Measurements from ENCODE around the gene FFAR3.

DNA sequence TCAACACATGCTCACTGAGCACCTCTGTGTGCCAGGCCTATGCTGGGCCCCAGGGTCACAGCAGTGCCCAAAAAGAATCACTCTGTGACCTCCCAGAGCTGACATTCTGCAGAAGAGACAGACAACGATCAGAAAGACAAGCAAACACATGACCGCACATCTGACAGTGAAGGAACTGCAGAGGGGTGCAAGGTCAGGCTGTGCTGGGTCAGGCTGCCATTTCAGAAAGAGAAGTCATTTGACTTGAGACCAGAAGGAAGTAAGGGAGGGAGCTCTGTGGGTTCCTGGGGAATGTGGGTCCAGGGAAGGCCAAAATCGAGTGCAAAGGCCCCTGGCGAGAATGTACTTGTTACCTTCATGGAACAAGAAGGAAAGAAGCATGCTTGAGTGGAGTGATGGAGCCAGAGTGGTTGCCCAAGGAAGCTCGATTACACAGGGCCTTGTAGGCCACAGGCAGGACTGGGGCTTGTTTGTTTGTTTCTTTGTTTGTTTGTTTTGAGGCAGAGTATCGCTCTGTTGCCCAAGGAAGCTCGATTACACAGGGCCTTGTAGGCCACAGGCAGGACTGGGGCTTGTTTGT, 40.7 kb upstream of the FFAR3 start:
- TF ChIP-seq, protein P1, sequence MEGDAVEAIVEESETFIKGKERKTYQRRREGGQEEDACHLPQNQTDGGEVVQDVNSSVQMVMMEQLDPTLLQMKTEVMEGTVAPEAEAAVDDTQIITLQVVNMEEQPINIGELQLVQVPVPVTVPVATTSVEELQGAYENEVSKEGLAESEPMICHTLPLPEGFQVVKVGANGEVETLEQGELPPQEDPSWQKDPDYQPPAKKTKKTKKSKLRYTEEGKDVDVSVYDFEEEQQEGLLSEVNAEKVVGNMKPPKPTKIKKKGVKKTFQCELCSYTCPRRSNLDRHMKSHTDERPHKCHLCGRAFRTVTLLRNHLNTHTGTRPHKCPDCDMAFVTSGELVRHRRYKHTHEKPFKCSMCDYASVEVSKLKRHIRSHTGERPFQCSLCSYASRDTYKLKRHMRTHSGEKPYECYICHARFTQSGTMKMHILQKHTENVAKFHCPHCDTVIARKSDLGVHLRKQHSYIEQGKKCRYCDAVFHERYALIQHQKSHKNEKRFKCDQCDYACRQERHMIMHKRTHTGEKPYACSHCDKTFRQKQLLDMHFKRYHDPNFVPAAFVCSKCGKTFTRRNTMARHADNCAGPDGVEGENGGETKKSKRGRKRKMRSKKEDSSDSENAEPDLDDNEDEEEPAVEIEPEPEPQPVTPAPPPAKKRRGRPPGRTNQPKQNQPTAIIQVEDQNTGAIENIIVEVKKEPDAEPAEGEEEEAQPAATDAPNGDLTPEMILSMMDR (IDR thresholded peaks at IDR 0.05): no peak
- TF ChIP-seq POLR2A (IDR thresholded peaks at IDR 0.05): no peak
